Activated T-cell treated with anti-CD3 and anti-CD28 coated beads for 1 hour (primary cell): ENCODE data around the gene EXOC8.

Experiments
- DNase-seq: peaks from one replicate; pipeline ENCODE4 v3.0.0-alpha.2; 2020; ENCODE audit warnings: low read depth

The EXOC8 gene

GRCh38 chr1:231315887-231316286, 21.8 kb downstream of the EXOC8 start:
- peak; percentile 31 for DNase-seq

DNA sequence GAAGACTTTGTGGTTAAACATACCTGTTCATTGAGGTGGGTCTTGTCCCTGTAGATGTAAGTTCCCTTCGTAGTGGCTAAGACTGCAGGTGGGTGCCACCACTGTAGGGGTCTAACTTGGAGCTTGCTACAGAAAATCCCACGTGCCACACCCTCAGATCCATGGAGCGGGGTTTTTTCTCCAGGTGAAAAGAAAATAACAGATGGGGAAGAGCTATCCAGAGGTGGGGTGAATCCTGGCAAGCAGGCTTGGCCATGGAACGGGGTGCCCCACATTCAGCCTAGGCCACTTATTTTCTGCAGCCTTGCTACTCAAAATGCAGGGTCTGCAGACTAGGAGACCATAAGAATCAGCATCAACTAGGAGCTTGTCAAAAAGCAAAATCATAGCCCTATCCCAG, 24.0 kb downstream of the EXOC8 start:
- DNase-seq: no peak

DNA sequence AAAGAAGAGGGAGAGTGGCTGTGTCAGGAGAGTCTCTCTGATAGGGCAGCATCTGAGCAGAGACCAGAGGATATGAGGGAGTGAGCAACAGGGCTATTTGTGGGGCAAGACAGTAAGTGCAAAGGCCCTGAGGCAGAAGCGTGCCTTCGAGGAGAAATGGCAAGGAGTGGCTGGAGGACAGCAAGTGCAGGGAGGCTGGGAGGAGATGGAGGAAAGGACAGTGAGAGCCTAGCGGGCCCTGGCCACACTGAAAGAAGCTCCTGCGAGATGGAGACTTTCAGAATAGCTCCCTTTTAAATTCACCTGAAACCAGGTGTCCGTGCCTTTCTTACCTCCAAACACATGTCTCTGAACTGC, 25.2 kb downstream of the EXOC8 start:
- DNase-seq: no peak

- DNase-seq: no peak
Measured at GRCh38 chr1:231311720-231312431, 25.8 kb downstream of the EXOC8 start.

DNA sequence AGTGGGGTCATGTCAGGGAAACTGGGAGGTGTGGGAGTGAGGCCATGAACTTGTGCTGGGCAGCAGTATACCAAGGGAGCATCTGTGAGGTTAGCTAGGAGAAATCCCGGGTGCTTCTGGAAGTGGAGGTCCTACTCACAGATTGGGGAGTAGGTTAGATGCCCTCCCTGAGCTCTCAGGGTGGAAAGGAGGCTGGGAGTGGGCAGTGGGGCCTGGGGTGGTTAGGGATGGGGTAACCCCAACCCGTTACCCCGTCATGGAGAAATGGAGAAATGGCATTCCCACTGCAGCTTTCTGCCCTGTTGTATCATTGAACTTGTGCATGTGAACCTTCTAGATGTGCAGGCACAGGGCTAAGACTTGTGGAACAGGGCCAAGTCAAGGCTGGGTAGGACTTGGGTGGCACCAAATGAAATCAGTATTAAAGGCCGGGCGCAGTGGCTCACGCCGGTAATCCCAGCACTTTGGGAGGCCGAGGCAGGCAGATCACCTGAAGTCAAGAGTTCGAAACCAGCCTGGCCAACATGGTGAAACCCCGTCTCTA, 27.2 kb downstream of the EXOC8 start:
- no peak for DNase-seq

DNA sequence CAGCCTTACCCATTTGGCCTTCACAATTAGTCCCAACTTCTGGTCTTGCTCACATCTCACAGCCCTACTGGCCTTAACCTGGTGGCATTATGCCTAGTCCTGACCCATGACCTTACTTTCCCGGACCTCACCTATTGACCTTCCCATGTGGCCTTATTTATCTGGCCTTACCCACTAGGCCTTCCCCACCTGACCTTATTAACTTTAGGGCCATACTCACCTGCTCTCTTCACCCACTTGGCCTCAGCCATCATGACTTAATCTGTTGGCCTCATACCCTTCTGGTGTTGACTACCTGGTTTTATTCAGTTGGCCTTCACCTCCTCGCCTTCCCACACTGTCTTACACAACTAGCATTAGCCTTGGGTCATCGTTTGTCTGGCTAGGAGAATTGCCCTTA, 35.7 kb downstream of the EXOC8 start:
- no peak for DNase-seq

DNA sequence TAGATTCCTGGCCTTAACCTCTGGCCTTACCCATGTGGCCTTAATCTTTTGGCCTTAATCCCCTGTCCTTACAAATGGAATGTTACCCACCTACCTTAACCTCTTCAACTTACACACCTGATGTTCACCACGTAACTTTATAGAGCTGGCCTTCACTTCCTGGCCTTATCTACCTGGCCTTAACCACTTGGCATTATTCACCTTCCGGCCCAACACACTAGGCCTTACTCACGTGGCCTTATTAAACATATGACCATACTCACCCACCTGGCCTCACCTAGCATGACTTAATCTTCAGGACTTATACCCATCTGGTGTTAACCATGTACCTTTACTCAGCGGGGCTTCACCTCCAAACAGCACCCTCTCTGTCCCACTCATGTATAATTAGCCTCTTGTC, 41.7 kb downstream of the EXOC8 start:
- no peak for DNase-seq

- no peak for DNase-seq
Measured at GRCh38 chr1:231286603-231287002, 51.0 kb downstream of the EXOC8 start.

- no peak for DNase-seq
Measured at GRCh38 chr1:231284441-231284840, 53.2 kb downstream of the EXOC8 start.
